ENCODE data around the gene MXD3.

GRCh38 chr5:177264178-177264577, 47.5 kb downstream of the MXD3 start:
- no peak for TF ChIP-seq CTCF (conservative IDR thresholded peaks at IDR 0.05)
- TF ChIP-seq EZH2 (IDR thresholded peaks at IDR 0.05; ENCODE audit: low read depth): no peak

Data from PC-9 (cell line).